Measurements from ENCODE around the gene ABHD10. TPM values are rescaled to one million over a fixed set of nuclear protein-coding genes. Genes with fewer than 3 reads are reported as not detected.

ABHD10 gene
- total RNA-seq, 1 donor from 2014 or later, result 29.3 TPM

GRCh38 chr3:111993038-111993437 is 14.2 kb downstream of the ABHD10 start:
- TF ChIP-seq CTCF (IDR thresholded peaks at IDR 0.05), result no peak
- Histone ChIP-seq H3K4me1 (no peaks in the 10 kb centered on the region), H3K27ac (no peak overlapping the region), H3K4me3 (no peak overlapping the region), H3K27me3 (ENCODE audit: low read depth) (no peaks in the 10 kb centered on the region), H3K36me3 (peaks cover 33% of the 10 kb centered on the region), H3K9me3 (no peaks in the 10 kb centered on the region)
- DNase-seq, result no peak
- ATAC-seq, result no peak
- intact Hi-C loops (cut with DNase I), result no loop called here

- ATAC-seq, result peak; percentile 79 to 86
- H3K36me3 ChIP-seq, result no peaks in the 10 kb centered on the region
- peak within 1 kb of the TSS; percentile 47 for H3K4me3 ChIP-seq
- TF ChIP-seq CTCF (IDR thresholded peaks at IDR 0.05), result no peak
- H3K4me1 ChIP-seq, result peaks cover 11% of the 10 kb centered on the region
- no peak within 1 kb of the TSS for H3K27ac ChIP-seq
- no peaks in the 10 kb centered on the region for H3K9me3 ChIP-seq
- no peaks in the 10 kb centered on the region for H3K27me3 ChIP-seq (ENCODE audit: low read depth)
- no peak for DNase-seq
- intact Hi-C loops (cut with DNase I), result no loop called here
These were observed 20.0 kb downstream of the ABHD10 start, which contains the start of gene TAGLN3 for GRCh38 chr3:111998636-111999483. Gene TAGLN3 (plus strand): TSS chr3:111998922. CDS start chr3:111999423, 501 bp downstream.

GRCh38 chr3:111999484-112000324 is 20.9 kb downstream of the ABHD10 start:
- Histone ChIP-seq H3K27me3 (ENCODE audit: low read depth) (no peaks in the 10 kb centered on the region), H3K9me3 (no peaks in the 10 kb centered on the region), H3K27ac (no peak overlapping the region), H3K4me1 (peaks cover 11% of the 10 kb centered on the region), H3K36me3 (no peaks in the 10 kb centered on the region), H3K4me3 (peak overlapping the region; percentile 47)
- intact Hi-C loops (cut with DNase I), result no loop called here
- ATAC-seq, result no peak
- no peak for DNase-seq
- TF ChIP-seq CTCF (IDR thresholded peaks at IDR 0.05), result no peak

- Histone ChIP-seq H3K4me3 (no peak overlapping the region), H3K4me1 (peaks cover 11% of the 10 kb centered on the region), H3K27ac (no peak overlapping the region), H3K9me3 (no peaks in the 10 kb centered on the region), H3K36me3 (no peaks in the 10 kb centered on the region), H3K27me3 (ENCODE audit: low read depth) (no peaks in the 10 kb centered on the region)
- intact Hi-C loops (cut with DNase I), result no loop called here
- no peak for DNase-seq
- no peak for TF ChIP-seq CTCF (IDR thresholded peaks at IDR 0.05)
- no peak for ATAC-seq
These were observed 21.5 kb downstream of the ABHD10 start for GRCh38 chr3:112000367-112000771.

GRCh38 chr3:112000966-112001365 is 22.1 kb downstream of the ABHD10 start:
- Histone ChIP-seq H3K36me3 (no peaks in the 10 kb centered on the region), H3K4me1 (peaks cover 11% of the 10 kb centered on the region), H3K4me3 (no peak overlapping the region), H3K9me3 (no peaks in the 10 kb centered on the region), H3K27me3 (ENCODE audit: low read depth) (no peaks in the 10 kb centered on the region), H3K27ac (no peak overlapping the region)
- DNase-seq (no peak), ATAC-seq (no peak)
- TF ChIP-seq CTCF (IDR thresholded peaks at IDR 0.05), result no peak
- intact Hi-C loops (cut with DNase I), result no loop called here

Data from lower lobe of right lung (tissue), 2 donors.